ENCODE measurements around the gene HDGF.

- no peak for TF ChIP-seq POLR2A (IDR thresholded peaks at IDR 0.05)
- TF ChIP-seq CTCF (IDR thresholded peaks at IDR 0.05) = no peak
Measured at GRCh38 chr1:156692441-156692924, 59.0 kb downstream of the HDGF start.
